ENCODE data around the gene MPDZ. TPM values are rescaled to one million over a fixed set of nuclear protein-coding genes. Genes with fewer than 3 reads are reported as not detected.

Gene MPDZ
- total RNA-seq, 1 donor from 2014 or later = 88.3 TPM

DNA sequence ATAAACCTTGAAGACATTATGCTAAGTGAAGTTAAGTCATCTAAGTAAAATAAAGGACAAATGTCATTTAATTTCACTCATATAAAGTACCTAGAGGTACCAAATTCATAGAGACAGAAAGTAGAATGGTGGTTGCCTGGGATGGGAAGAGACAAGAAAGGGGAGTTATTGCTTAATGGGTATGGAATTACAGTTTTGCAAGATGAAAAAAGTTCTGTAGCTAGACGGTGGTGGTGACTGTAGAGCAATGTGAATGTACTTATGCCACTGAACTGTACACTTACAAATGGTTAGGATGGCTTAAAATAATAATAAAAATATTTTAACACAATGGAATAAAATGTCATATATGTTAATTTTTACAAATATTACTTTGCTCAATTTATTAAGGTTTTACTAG, 128.0 kb downstream of the MPDZ start:
- Mint-ChIP-seq H3K4me3 (no peak overlapping the region), H3K4me1 (no peaks in the 10 kb centered on the region), H3K9me3 (no peaks in the 10 kb centered on the region), H3K27me3 (ENCODE audit: insufficient read depth, low read depth) (no peaks in the 10 kb centered on the region), H3K27ac (no peak overlapping the region), H3K36me3 (peaks cover 39% of the 10 kb centered on the region)
- Histone ChIP-seq H4K20me1 (ENCODE audit: low read depth) (no peaks in the 10 kb centered on the region), H3K27ac (no peak overlapping the region), H3K9me3 (ENCODE audit: low read depth) (no peaks in the 10 kb centered on the region), H3K4me1 (no peaks in the 10 kb centered on the region), H3K36me3 (no peaks in the 10 kb centered on the region), H3K9ac (no peak overlapping the region), H3K27me3 (no peaks in the 10 kb centered on the region), H3K79me2 (ENCODE audit: low read depth) (no peaks in the 10 kb centered on the region), H3K4me3 (no peak overlapping the region), H2AFZ (replicated peaks) (no peak overlapping the region), H3K4me2 (no peak overlapping the region), H3F3A (ENCODE audit: low read depth) (no peaks in the 10 kb centered on the region)
- DNase-seq (ENCODE audit: low spot score) = no peak
- TF ChIP-seq EZH2 (IDR thresholded peaks at IDR 0.05) (no peak), EZH2phosphoT487 (IDR thresholded peaks at IDR 0.05) (no peak)
- TF ChIP-seq, protein P1, sequence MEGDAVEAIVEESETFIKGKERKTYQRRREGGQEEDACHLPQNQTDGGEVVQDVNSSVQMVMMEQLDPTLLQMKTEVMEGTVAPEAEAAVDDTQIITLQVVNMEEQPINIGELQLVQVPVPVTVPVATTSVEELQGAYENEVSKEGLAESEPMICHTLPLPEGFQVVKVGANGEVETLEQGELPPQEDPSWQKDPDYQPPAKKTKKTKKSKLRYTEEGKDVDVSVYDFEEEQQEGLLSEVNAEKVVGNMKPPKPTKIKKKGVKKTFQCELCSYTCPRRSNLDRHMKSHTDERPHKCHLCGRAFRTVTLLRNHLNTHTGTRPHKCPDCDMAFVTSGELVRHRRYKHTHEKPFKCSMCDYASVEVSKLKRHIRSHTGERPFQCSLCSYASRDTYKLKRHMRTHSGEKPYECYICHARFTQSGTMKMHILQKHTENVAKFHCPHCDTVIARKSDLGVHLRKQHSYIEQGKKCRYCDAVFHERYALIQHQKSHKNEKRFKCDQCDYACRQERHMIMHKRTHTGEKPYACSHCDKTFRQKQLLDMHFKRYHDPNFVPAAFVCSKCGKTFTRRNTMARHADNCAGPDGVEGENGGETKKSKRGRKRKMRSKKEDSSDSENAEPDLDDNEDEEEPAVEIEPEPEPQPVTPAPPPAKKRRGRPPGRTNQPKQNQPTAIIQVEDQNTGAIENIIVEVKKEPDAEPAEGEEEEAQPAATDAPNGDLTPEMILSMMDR (IDR thresholded peaks at IDR 0.05) = no peak

DNA sequence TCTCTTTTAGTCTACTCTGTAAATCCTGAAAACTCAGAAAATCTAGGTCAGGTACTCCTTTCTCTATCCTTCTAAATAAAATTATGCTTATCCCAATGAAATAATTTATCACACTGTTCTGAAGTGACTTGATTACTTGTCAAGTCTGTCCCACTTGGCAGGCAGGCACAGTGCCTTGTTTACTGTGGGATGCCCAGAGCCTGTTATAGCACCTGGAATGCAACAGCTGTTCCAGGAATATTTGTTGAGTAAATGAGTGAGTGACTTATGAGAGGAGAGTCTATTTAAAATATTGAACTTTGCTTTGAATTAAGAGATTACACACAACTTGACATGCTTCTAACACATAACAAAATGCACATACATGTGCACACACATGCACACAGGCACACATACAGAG, 130.0 kb downstream of the MPDZ start:
- H4K20me1 ChIP-seq (ENCODE audit: low read depth) = no peaks in the 10 kb centered on the region
- H3K4me3 ChIP-seq = no peak overlapping the region
- H3K27ac ChIP-seq = no peak overlapping the region
- no peaks in the 10 kb centered on the region for H3K9me3 ChIP-seq (ENCODE audit: low read depth)
- no peak overlapping the region for H3K9ac ChIP-seq
- H3K36me3 Mint-ChIP-seq = peaks cover 38% of the 10 kb centered on the region
- peaks cover 2% of the 10 kb centered on the region for H3K27me3 Mint-ChIP-seq (ENCODE audit: insufficient read depth, low read depth)
- H3K4me1 Mint-ChIP-seq = no peaks in the 10 kb centered on the region
- H3K4me2 ChIP-seq = no peak overlapping the region
- no peak for DNase-seq (ENCODE audit: low spot score)
- no peak overlapping the region for H2AFZ ChIP-seq (replicated peaks)
- H3K4me1 ChIP-seq = peaks cover 11% of the 10 kb centered on the region
- no peaks in the 10 kb centered on the region for H3K79me2 ChIP-seq (ENCODE audit: low read depth)
- no peaks in the 10 kb centered on the region for H3K27me3 ChIP-seq
- H3K36me3 ChIP-seq = peaks cover 3% of the 10 kb centered on the region
- H3K9me3 Mint-ChIP-seq = no peaks in the 10 kb centered on the region
- TF ChIP-seq EZH2 (IDR thresholded peaks at IDR 0.05) = no peak
- TF ChIP-seq EZH2phosphoT487 (IDR thresholded peaks at IDR 0.05) = no peak
- TF ChIP-seq, protein P1 (IDR thresholded peaks at IDR 0.05) = no peak
- H3K27ac Mint-ChIP-seq = no peak overlapping the region
- H3F3A ChIP-seq (ENCODE audit: low read depth) = no peaks in the 10 kb centered on the region
- H3K4me3 Mint-ChIP-seq = no peak overlapping the region

DNA sequence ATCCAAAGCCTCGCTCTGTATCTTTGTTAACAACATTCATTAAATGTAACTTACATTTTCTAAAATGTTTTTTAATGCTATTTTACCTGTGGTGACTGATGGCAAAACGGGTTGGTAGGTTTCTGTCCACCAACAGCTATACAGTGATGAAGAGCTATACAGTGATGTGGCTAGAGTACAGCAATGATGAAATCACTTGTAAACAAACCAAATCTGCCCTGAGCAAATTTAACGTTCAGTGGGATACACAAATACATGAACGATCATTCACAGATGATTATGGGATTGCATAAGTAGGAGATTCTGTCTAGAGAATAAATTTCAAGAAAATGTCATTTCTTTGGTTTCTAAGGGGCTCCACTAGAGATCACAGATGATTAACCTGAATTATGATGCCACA, 132.7 kb downstream of the MPDZ start:
- Mint-ChIP-seq H3K36me3 (peaks cover 22% of the 10 kb centered on the region), H3K4me3 (no peak overlapping the region), H3K27me3 (ENCODE audit: insufficient read depth, low read depth) (peaks cover 2% of the 10 kb centered on the region), H3K4me1 (peaks cover 4% of the 10 kb centered on the region), H3K27ac (no peak overlapping the region), H3K9me3 (no peaks in the 10 kb centered on the region)
- no peak overlapping the region for H3K27ac ChIP-seq
- no peak overlapping the region for H3K9ac ChIP-seq
- no peak overlapping the region for H2AFZ ChIP-seq (replicated peaks)
- TF ChIP-seq, protein P1 (IDR thresholded peaks at IDR 0.05) = no peak
- no peak for TF ChIP-seq EZH2 (IDR thresholded peaks at IDR 0.05)
- no peak for TF ChIP-seq EZH2phosphoT487 (IDR thresholded peaks at IDR 0.05)
- H3K4me2 ChIP-seq = no peak overlapping the region
- H3K4me3 ChIP-seq = no peak overlapping the region
- no peaks in the 10 kb centered on the region for H4K20me1 ChIP-seq (ENCODE audit: low read depth)
- H3K79me2 ChIP-seq (ENCODE audit: low read depth) = no peaks in the 10 kb centered on the region
- no peak for DNase-seq (ENCODE audit: low spot score)
- H3F3A ChIP-seq (ENCODE audit: low read depth) = peaks cover 4% of the 10 kb centered on the region
- H3K9me3 ChIP-seq (ENCODE audit: low read depth) = no peaks in the 10 kb centered on the region
- H3K4me1 ChIP-seq = peaks cover 27% of the 10 kb centered on the region
- H3K27me3 ChIP-seq = no peaks in the 10 kb centered on the region
- peaks cover 3% of the 10 kb centered on the region for H3K36me3 ChIP-seq

Data from neural progenitor cell (in vitro differentiated cells).